ENCODE measurements around the gene DNAJB1. TPM values are rescaled to one million over a fixed set of nuclear protein-coding genes. Genes with fewer than 3 reads are reported as not detected.

The DNAJB1 gene
- total and polyA plus RNA-seq, 2 of the 13 experiments (the other 11 are each of a cell fraction or from before 2014, with no cell fraction given) = 87.5 to 97.3 TPM

DNA sequence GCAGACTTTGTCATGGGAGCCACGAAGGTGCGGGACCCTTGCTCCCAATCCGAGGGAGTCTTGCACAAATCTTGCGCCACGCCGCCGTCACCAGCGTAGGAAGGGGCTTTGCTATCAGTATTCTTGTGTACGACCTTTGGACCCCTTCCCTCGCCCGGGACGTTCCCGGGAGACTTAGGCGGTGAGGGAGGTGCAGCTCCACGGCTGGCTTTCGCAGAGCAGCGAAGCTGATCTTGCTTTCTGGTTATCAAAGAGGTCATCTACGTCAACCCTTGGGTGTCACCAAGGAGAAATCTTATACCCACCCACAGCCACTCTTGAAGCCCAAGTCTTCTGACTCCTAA is 11.8 kb upstream of the DNAJB1 start (continued):
- TF ChIP-seq TSC22D2 (CRISPR knock-in tag; IDR thresholded peaks at IDR 0.05; ENCODE audit: borderline replicate concordance) (0 out of 2 replicates have a peak, but pooled peaks have one; percentile 4), ZNF546 (CRISPR knock-in tag; conservative IDR thresholded peaks at IDR 0.05) (no peak), PHF5A (CRISPR knock-in tag; IDR thresholded peaks at IDR 0.05; ENCODE audit: low read depth, unreplicated experiment) (no peak), SUZ12 (IDR thresholded peaks at IDR 0.05; ENCODE audit: low read depth, low read length) (no peak), ZNF224 (CRISPR knock-in tag; IDR thresholded peaks at IDR 0.05) (no peak), ZNF780A (CRISPR knock-in tag; IDR thresholded peaks at IDR 0.05) (no peak), GABPB1 (CRISPR knock-in tag; IDR thresholded peaks at IDR 0.05) (no peak), MLLT10 (CRISPR knock-in tag; IDR thresholded peaks at IDR 0.05) (no peak), ZNF737 (CRISPR knock-in tag; IDR thresholded peaks at IDR 0.05; ENCODE audit: borderline replicate concordance) (no peak), SP1 (IDR thresholded peaks at IDR 0.05) (no peak), SP1 (CRISPR knock-in tag; IDR thresholded peaks at IDR 0.05) (no peak), NFYC (CRISPR knock-in tag; IDR thresholded peaks at IDR 0.05) (no peak), PAF1 (CRISPR knock-in tag; IDR thresholded peaks at IDR 0.05) (no peak), RBM22 (optimal IDR thresholded peaks at IDR 0.05; ENCODE audit: low read length) (no peak)
- TF ChIP-seq, protein P1, sequence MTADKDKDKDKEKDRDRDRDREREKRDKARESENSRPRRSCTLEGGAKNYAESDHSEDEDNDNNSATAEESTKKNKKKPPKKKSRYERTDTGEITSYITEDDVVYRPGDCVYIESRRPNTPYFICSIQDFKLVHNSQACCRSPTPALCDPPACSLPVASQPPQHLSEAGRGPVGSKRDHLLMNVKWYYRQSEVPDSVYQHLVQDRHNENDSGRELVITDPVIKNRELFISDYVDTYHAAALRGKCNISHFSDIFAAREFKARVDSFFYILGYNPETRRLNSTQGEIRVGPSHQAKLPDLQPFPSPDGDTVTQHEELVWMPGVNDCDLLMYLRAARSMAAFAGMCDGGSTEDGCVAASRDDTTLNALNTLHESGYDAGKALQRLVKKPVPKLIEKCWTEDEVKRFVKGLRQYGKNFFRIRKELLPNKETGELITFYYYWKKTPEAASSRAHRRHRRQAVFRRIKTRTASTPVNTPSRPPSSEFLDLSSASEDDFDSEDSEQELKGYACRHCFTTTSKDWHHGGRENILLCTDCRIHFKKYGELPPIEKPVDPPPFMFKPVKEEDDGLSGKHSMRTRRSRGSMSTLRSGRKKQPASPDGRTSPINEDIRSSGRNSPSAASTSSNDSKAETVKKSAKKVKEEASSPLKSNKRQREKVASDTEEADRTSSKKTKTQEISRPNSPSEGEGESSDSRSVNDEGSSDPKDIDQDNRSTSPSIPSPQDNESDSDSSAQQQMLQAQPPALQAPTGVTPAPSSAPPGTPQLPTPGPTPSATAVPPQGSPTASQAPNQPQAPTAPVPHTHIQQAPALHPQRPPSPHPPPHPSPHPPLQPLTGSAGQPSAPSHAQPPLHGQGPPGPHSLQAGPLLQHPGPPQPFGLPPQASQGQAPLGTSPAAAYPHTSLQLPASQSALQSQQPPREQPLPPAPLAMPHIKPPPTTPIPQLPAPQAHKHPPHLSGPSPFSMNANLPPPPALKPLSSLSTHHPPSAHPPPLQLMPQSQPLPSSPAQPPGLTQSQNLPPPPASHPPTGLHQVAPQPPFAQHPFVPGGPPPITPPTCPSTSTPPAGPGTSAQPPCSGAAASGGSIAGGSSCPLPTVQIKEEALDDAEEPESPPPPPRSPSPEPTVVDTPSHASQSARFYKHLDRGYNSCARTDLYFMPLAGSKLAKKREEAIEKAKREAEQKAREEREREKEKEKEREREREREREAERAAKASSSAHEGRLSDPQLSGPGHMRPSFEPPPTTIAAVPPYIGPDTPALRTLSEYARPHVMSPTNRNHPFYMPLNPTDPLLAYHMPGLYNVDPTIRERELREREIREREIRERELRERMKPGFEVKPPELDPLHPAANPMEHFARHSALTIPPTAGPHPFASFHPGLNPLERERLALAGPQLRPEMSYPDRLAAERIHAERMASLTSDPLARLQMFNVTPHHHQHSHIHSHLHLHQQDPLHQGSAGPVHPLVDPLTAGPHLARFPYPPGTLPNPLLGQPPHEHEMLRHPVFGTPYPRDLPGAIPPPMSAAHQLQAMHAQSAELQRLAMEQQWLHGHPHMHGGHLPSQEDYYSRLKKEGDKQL (CRISPR knock-in tag; IDR thresholded peaks at IDR 0.05; ENCODE audit: low read depth) = no peak
- TF ChIP-seq, protein P2, sequence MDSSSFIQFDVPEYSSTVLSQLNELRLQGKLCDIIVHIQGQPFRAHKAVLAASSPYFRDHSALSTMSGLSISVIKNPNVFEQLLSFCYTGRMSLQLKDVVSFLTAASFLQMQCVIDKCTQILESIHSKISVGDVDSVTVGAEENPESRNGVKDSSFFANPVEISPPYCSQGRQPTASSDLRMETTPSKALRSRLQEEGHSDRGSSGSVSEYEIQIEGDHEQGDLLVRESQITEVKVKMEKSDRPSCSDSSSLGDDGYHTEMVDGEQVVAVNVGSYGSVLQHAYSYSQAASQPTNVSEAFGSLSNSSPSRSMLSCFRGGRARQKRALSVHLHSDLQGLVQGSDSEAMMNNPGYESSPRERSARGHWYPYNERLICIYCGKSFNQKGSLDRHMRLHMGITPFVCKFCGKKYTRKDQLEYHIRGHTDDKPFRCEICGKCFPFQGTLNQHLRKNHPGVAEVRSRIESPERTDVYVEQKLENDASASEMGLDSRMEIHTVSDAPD (CRISPR knock-in tag; IDR thresholded peaks at IDR 0.05) = no peak
- TF ChIP-seq, protein P3, sequence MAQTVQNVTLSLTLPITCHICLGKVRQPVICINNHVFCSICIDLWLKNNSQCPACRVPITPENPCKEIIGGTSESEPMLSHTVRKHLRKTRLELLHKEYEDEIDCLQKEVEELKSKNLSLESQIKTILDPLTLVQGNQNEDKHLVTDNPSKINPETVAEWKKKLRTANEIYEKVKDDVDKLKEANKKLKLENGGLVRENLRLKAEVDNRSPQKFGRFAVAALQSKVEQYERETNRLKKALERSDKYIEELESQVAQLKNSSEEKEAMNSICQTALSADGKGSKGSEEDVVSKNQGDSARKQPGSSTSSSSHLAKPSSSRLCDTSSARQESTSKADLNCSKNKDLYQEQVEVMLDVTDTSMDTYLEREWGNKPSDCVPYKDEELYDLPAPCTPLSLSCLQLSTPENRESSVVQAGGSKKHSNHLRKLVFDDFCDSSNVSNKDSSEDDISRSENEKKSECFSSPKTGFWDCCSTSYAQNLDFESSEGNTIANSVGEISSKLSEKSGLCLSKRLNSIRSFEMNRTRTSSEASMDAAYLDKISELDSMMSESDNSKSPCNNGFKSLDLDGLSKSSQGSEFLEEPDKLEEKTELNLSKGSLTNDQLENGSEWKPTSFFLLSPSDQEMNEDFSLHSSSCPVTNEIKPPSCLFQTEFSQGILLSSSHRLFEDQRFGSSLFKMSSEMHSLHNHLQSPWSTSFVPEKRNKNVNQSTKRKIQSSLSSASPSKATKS (CRISPR knock-in tag; IDR thresholded peaks at IDR 0.05) = no peak
- TF ChIP-seq, protein P4, sequence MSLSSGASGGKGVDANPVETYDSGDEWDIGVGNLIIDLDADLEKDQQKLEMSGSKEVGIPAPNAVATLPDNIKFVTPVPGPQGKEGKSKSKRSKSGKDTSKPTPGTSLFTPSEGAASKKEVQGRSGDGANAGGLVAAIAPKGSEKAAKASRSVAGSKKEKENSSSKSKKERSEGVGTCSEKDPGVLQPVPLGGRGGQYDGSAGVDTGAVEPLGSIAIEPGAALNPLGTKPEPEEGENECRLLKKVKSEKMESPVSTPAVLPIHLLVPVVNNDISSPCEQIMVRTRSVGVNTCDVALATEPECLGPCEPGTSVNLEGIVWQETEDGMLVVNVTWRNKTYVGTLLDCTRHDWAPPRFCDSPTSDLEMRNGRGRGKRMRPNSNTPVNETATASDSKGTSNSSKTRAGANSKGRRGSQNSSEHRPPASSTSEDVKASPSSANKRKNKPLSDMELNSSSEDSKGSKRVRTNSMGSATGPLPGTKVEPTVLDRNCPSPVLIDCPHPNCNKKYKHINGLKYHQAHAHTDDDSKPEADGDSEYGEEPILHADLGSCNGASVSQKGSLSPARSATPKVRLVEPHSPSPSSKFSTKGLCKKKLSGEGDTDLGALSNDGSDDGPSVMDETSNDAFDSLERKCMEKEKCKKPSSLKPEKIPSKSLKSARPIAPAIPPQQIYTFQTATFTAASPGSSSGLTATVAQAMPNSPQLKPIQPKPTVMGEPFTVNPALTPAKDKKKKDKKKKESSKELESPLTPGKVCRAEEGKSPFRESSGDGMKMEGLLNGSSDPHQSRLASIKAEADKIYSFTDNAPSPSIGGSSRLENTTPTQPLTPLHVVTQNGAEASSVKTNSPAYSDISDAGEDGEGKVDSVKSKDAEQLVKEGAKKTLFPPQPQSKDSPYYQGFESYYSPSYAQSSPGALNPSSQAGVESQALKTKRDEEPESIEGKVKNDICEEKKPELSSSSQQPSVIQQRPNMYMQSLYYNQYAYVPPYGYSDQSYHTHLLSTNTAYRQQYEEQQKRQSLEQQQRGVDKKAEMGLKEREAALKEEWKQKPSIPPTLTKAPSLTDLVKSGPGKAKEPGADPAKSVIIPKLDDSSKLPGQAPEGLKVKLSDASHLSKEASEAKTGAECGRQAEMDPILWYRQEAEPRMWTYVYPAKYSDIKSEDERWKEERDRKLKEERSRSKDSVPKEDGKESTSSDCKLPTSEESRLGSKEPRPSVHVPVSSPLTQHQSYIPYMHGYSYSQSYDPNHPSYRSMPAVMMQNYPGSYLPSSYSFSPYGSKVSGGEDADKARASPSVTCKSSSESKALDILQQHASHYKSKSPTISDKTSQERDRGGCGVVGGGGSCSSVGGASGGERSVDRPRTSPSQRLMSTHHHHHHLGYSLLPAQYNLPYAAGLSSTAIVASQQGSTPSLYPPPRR (CRISPR knock-in tag; IDR thresholded peaks at IDR 0.05; ENCODE audit: borderline replicate concordance) = no peak
